HG03039 (cell line): ENCODE measurements around the gene CTIF.

Experiments
- ATAC-seq: cut with Tn5 transposase; IDR thresholded peaks from one replicate; pipeline ENCODE4 v1.9.1; 2021; ENCODE audit warnings: mild to moderate bottlenecking, moderate library complexity; ENCODE audit not compliant: unreplicated experiment

Gene CTIF

DNA sequence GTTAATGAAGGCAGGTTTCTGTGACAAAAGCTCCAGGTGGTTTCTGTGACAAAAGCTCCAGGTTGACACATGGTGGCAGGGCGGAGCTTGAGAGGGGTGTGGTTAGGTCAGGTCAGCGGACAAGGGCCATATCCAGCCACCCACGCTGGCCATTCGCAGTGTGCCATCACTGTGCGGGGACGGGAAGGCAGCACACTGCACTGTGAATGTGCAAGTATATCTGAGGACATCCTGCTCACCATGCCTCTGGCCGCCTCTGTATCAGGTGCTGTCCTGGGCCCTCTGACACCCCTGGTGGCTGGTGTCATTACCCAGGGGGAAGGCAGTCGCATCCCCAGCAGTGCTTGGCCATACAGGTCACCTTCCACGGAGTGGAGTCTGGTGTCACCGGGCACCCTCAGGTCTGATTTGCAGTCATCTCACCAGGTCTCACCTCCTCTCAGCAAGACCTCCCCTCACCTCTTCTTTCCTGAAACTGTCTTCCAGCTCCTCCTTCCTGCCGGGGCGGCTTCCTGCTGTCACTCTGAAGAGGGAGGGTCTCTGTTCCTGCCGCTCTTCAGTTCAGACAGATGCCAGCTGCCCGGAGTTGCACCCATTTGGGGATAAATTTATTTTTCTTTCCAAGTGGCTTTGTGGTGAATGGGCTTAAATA, 34.9 kb downstream of the CTIF start:
- no peak for ATAC-seq

DNA sequence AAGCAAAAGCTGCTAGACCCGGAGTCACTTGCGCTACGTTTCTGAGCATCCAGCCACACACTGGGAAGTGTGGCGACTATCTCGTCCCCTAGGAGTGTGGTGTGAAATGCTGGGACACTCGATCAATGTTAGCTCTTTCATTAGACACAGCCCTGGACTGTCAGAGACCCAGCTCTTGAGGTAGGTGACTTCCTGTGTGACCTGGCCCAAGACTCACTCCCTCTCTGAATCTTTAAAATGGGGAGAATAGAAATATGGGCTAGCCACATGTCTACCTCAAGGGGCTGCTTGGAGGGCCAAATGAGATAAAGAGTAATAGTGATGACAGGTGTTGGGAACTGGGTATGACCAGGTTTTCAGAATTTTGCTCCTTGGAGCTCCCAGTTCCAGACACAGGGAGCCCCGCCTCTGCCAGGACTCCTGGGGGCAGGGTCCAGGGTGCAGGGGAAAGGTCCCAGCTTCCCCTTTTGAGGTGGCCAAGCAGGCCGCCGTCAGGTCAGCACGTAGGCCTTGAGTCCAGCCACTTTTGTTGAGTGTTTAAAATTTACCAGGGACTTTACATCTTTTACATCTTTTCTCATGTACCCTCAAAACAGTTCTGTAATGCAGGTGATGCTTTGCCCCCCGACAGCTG, 36.0 kb downstream of the CTIF start:
- ATAC-seq = no peak

DNA sequence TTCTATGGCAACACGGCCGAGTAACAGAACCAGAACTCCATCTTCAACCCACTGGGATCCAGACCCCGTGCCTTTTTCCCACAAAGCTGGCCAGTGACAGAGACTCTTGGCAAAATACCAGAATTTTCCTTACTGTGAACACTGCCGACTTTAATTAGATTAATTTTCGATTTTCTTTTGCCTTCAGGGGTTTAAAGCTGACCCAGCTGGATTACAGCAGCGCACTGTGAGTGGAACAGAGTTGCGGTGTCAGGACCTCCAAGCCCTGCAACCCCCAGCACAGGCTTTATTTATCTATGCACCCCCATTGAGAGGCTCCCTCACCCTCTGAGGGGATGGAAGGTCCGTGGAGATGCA, 36.4 kb downstream of the CTIF start:
- ATAC-seq = no peak

DNA sequence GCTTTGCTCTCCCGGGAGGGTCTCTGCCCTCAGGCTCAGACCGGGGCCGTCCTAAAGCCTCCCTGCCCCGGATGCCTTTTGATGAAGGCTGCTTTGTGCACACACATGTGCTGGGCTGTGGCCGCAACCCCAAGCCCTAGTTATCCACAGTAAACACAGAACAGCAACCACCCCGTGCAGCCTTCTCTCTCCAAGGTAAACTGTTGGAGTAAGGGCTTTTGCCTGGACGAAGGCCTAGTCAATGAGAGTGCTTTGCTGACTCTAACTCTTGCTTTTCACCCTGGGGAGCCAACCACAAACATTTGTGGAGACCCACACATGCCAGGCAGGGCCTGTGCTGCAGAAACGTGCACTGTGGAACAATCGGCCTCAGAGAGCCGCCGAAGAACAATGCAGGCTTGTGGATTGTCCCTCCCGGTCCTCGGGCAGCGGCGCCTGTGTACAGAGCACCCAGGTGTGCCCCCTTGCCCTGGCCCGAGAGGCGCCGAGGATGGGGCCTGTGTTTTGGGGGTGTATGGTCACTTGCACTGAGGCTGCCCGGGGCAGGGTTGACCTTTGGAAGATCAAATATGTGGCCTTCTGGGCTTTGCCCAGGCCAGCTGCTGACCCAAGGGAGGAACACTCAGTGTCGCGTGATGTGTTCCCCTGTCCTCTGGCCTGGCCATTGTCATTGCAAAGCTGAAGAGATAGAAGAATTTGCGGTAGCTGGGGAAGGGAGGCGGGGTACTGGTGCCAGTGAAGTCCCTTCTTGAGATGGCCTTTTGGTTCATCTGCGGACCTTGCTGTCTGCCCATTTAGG, 37.0 kb downstream of the CTIF start:
- no peak for ATAC-seq

DNA sequence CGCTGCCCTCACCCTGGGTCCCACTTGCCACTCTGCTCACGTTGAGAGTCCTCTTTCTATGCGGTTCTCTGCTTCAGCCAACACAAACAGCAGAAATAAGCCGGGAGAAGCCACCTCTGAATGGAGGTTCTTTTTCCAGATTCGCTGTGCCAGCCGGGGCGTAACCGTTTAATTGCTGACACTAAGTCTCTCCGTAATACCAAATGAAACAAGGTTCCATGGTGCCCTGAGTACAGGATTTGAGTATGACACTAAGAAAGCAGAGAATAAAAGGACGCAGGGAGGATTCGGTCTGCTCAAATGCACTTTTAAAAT, 37.6 kb downstream of the CTIF start:
- ATAC-seq = no peak

DNA sequence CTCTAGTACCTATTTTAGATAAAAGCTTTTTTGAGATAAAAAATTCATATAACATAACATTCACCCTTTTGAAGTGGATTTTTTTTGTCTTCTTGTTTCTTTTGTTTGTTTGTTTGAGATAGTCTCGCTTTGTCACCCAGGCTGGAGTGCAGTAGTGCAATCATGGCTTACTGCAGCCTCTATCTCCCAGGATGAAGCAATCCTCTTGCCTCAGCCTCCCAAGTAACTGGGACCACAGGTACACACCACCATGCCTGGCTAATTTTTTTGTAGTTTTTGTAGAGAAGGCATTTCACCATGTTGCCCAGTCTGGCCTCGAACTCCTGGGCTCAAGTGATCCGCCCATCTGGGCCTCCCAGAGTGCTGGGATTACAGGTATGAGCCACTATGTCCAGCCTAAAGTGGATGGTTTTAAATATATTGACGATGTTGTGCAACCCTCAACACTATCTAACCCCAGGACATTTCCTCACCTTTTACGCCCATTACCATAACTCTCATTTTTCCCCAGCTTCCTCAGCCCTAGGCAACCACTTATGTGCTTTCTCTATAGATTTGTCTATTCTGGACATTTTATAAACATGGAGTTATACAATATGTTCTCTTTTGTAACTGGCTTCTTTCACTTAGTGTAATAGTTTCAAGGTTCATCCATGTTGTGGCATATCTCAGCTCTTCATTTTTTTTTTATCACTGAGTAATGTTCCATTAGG, 38.8 kb downstream of the CTIF start:
- no peak for ATAC-seq

DNA sequence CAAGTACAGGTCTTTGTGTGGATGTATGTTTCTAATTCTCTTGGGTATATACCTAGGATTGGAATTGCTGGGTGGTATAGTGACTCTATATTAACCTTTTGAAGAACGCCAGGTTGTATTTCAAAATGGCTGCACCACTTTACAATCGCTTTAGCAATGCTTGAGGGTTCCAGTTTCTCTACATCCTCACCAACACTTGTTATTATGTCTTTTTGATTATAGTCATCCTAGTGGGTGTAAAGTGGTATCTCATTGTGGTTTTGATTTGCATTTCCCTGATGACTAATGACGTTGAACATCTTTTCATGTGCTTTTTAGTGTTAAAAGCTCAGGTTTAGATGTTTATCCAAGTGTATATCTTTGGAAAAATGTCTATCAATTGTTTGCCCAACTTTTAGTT, 39.5 kb downstream of the CTIF start:
- no peak for ATAC-seq

DNA sequence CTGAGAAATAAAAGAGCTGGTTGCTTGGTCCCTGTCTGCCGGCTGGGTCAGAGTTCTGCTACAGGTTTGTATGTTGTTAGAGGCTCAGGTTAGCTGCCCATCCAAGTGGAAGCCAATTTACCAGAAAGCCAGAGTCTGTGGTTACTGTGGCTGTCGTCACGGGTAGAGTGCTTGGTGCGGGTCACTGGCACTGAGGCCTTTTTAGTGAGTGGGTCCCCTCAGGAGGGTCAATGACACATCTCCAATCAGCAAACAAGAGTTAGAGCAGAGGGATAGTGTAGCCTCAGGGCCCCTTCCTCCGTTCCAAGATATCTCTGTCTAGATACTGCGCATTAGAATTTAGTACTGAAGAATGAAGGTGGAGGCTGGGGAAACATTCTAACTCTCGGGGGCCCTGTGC, 41.2 kb downstream of the CTIF start:
- ATAC-seq = no peak

DNA sequence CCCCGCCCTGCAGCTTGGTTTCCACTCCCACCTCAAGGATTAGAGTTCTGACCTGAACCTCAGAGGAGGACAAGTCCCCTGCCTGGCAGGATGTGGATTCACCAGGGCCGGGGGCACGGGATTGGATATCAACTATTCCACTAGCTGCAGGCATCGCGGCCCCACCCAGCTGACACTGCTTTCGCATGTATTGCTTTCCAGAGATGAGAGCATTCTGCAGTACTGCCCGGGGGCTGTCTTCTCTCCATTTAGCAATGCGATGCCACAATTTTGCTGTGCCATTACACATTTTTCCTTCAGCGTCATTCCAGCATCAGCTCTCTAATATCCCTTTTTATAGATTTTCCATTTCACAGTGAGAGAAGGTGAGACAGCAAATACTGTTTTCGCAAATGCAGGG, 42.0 kb downstream of the CTIF start:
- ATAC-seq = no peak

DNA sequence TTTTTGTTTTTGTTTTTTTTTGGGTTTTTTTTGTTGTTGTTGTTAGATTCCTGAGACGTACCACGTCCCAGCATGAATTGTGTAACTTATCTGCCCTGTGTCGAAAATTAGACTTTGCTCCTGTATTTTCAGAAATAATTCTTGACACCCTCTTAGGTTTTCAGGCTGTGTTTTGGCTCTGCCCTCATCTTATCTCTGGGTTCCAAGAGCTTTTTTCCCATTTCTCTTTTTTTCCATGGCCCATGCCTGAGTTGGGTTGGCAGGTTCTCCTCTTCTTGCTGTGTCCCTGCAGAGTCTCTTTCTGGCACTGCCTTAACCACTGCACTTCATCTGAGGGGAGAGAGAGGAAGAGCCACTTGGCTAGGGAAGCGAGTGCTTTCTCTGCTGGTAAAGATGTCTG, 42.4 kb downstream of the CTIF start:
- no peak for ATAC-seq

DNA sequence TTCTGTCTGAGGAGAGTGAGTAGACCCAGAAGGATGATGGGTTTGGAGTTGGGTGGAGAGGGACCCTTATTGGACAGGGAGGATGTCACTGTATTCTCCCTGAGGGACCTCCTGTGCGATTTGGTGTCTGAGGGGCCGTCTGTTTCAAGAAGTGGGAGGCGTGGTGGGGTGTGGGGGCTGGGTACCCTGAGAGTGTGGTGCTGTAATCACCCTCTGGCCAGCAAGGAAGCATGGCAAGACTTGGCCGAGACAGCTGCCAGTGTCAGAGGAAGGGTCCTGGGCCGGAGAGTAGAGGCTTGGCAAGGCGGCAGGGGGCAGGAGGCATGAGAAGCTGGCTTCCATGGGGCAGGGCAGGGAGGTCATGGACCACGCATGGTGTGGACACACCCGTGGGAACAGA, 43.1 kb downstream of the CTIF start:
- ATAC-seq = no peak

DNA sequence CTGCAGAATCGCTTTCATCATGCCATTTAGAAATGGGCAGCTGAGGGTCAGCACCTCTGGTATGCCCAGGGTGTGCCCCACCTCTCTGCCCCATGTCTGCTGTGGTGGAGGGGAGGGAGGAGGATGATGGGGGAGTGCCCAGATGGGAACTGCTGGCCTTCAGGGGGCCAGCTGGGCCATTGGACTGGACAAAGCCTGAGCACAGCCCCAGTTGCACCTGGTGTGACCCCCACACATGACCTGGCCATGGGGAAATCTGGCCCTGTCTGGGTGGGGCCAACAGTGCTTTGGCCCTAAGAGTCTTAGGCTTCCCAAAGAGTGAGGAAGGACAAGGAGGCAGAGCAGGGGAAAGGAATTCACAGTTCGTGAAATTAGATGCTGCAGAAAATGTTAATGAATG, 44.1 kb downstream of the CTIF start:
- no peak for ATAC-seq

DNA sequence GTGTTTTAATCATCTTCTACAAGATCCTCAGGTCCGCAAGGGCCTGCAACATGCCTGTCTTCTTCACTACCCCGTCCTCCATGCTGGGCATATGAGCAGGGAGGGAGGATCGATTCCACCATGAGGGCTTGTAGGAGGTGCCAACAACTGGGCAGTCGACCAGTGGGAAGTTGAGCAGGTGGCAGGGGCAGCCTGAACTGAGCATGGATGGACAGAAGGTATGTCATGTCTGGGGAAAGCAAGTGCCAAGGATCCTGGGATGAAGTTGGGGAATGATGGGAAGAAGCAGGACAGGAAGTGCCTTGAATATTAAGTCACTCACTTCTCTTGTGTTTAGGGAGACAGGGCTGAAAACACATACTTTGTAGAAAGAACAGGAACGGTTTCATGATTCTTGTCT, 44.7 kb downstream of the CTIF start:
- no peak for ATAC-seq

DNA sequence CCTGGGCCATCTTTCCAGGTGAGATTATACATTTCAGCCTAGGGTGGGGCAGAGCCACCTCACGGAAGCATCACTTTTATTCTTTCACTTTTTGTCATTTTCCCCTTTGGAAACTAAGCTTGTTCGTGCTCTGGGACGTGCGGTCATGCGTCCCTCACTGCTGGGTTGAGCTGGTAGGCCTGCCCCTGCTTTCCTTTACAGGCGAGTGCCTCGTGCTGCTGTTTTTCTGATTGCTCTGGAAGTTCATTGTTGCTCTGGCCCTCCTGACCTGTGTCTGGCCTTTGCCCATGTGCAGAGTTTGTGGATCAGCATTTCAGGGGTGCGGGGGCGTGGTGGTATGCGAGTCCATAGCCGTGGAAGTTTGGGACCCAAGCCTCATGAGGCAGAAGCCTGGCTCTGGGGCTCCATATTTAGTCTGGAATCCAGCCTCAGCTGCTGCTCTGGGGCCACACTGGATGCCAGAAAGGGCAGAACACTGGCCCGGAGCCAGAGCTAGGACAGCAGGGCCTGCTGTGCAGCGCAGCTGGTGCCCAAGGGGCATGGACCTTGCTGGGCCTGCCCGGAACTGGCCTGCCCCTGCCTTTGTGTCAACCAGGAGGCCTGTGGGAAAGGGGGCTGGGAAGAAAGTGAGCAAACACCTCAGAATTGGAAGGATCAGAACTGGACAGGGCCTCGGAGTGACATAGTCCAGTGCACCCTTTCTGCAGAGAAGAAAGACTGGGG, 51.1 kb downstream of the CTIF start:
- no peak for ATAC-seq

DNA sequence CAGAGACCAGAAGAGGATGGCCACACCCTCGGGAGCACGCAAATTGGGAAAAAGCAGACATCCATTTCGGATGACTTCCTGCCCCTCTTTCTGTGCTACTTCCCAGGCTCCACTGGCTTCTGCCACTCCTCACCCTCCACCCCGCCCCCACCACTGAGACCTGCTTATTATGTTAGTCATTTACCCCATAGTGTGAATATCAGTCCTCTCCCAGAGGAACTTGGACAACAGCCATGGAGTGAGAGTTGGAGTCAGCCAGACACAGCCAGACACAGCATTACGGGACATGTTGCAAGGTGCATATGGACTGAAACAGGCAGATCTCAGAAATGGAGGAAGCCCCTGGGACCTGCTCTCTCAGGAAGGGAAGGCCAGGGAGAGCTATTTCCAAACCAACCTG, 51.8 kb downstream of the CTIF start:
- no peak for ATAC-seq

DNA sequence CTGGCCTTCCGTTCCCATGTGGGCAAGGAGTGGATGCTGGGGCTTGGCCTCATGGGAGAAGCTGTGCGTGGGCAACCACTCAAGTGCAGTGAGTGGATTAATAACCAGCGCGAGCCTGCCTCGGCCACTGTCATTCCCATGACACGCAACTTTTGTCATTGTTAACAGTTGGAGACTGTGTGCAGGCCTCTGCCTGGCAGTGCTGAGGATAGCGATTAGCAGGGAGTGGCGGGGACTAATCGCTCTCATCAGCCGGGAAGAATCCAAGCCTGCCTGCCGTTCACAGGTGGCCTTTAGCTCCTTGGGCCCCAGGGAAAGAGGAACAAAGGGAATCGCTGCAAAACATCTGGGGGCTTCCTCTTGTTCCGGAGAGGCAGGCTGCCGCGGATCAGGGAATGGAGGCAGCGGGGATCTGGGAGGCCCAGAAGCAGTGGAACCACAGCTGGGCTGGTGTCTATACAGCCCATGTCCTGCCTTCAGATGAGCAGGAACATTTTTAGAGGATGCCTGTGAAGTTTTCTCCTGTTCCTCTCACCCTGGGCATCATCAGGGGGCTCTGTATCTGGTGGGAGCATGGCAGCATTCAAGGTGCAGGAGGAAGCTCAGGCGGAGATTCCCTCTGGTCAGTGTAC, 53.8 kb downstream of the CTIF start:
- ATAC-seq = no peak

DNA sequence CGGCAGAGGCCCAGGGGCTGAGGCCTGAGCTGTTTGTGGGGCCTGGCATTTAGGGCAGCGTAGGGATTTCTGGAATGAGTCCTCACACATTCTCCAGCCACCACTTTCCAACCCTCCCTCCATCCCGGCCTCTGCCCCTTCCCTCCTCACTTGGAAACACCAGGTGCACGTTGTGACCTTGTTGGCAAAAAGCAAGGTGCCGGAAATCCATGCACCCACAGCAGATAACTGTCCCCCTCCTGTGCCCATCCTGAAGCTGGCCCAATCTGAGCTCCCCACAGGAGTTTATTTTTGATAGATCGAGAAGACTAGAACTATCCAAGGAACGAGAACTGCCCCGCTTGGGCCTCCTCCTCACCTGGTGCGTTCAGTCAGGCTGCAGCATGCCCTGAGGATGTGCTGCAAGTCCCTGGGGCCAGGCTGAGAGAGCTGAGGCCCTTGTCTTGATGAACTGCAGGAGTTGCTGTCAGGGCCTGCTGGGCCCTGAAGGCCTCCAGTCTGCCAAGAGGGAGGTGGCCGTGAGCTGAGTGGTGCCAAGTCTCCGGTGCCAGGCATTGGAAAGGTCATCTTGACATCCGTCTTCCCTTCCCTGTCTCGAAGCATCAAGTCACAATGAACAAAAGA, 55.8 kb downstream of the CTIF start:
- no peak for ATAC-seq

DNA sequence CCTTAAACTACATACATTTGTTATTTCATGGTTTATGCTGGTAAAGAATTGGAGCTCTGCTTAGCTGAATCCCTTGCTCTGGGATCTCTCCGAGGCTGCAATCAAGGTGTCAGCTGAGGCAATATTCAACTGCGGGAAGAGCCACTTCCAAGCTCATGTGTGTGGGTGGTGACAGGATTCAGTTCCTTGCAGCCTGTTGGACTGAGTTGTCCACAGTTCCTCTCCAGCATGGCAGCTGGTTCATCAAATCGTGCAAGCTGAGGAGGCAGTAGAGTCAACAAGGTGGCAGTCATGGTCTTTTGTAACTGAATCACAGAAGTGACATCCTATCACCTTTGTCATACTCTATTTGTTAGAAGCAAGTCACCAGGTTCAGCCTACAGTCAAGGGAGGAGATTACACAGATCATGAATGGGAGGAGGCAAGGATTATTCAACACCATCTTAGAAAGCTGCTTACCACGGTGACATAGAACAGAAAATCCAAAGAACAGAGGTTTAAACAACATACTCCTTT, 56.9 kb downstream of the CTIF start:
- ATAC-seq = no peak

DNA sequence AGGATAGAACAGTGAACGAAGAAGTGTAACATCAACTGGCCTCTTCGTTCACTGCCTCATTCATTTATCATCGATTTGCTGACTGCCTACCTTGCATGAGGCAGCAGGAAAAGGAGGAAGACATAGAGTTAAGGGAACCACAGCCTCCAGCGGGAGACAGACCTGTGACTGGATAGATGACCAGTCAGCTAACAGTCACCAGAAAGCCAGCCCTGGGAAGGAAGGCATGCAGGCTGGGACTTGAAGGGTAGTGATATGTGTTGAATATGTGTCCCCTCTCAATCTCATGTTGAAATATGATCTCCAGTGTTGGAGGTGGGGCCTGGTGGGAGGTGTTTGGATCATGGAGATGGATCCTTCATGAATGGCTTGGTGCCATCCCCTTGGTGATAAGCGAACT, 58.3 kb downstream of the CTIF start:
- ATAC-seq = no peak

DNA sequence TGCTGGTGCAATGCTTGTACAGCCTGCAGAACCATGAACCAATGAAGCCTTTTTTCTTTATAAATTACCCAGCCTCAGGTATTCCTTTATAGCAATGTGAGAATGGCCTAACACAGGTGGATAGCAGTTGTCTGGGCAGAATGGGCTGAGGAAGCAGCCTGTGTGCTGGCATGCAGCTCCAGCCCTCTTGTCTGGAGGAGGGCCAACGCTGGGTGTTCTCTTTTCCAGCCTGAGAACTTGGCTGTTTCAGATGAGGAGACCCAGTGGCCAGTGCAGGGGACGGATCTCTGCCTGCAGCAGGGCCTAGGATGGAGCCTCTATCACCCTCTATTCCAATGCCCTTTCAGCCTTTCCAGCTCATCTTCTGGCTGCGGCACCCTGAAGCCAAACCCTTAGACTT, 58.8 kb downstream of the CTIF start:
- ATAC-seq = no peak
